KMS-11 (cell line): ENCODE results near the gene PDE11A.
A peak's percentile ranks its signal among the peaks of the same experiment; 100 is the strongest.

Source experiments
- H2AFZ ChIP-seq: fragments of 200-600 bp; sonication (generic); 2 replicates; pipeline ENCODE4 v1.6.1; 2016; ENCODE audit warnings: antibody characterized with exemption, mixed run types, low read depth
- H3K27ac ChIP-seq: fragments of 200-600 bp; sonication (generic); 2 replicates; pipeline ENCODE4 v1.6.1; 2016; ENCODE audit warnings: mild to moderate bottlenecking, mixed run types
- H3K27me3 ChIP-seq: fragments of 200-600 bp; sonication (generic); 2 replicates; pipeline ENCODE4 v1.6.1; 2017; ENCODE audit warnings: mild to moderate bottlenecking, low read depth, mixed run types, moderate library complexity; ENCODE audit not compliant: insufficient read depth
- H3K36me3 ChIP-seq: fragments of 200-600 bp; sonication (generic); 2 replicates; pipeline ENCODE4 v1.6.1; 2017; ENCODE audit warnings: mild to moderate bottlenecking, mixed run types; ENCODE audit not compliant: insufficient read depth
- H3K4me1 ChIP-seq: fragments of 200-600 bp; sonication (generic); 2 replicates; pipeline ENCODE4 v1.6.1; 2016; ENCODE audit warnings: mild to moderate bottlenecking, low read depth, mixed run types; ENCODE audit not compliant: poor library complexity, severe bottlenecking
- H3K4me2 ChIP-seq: fragments of 200-600 bp; sonication (generic); 2 replicates; pipeline ENCODE4 v1.7.0; 2016; ENCODE audit warnings: mild to moderate bottlenecking, mixed run types
- H3K4me3 ChIP-seq: fragments of 200-600 bp; sonication (generic); IDR thresholded peaks from 2 replicates; pipeline ENCODE4 v1.6.1; 2017; ENCODE audit warnings: low read depth, low read length, mixed read lengths; ENCODE audit not compliant: insufficient read depth
- H3K79me2 ChIP-seq: fragments of 200-600 bp; sonication (generic); 2 replicates; pipeline ENCODE4 v1.6.1; 2016; ENCODE audit warnings: low read depth, mixed run types; ENCODE audit not compliant: insufficient read depth
- H3K9ac ChIP-seq: fragments of 200-600 bp; sonication (generic); 2 replicates; pipeline ENCODE4 v1.6.1; 2016; ENCODE audit warnings: mild to moderate bottlenecking, mixed run types
- H4K20me1 ChIP-seq: fragments of 200-600 bp; sonication (generic); 2 replicates; pipeline ENCODE4 v1.6.1; 2016; ENCODE audit warnings: mild to moderate bottlenecking, mixed run types; ENCODE audit not compliant: insufficient read depth
- CTCF ChIP-seq: fragments of 200-600 bp; sonication (generic); conservative IDR thresholded peaks from 2 replicates; pipeline ENCODE4 v1.6.1; 2017; ENCODE audit warnings: low read depth, mild to moderate bottlenecking, antibody characterized with exemption, low read length, moderate library complexity, mixed read lengths

Gene PDE11A

GRCh38 chr2:177909962-177910361, 162.6 kb downstream of the PDE11A start:
- no peak overlapping the region for H3K27ac ChIP-seq
- no peak overlapping the region for H3K4me3 ChIP-seq
- H3K27me3 ChIP-seq, result no peaks in the 10 kb centered on the region
- peaks cover 17% of the 10 kb centered on the region for H3K4me1 ChIP-seq
- TF ChIP-seq CTCF, result no peak
- no peak overlapping the region for H3K9ac ChIP-seq
- no peaks in the 10 kb centered on the region for H4K20me1 ChIP-seq
- H3K36me3 ChIP-seq, result no peaks in the 10 kb centered on the region
- no peak overlapping the region for H3K4me2 ChIP-seq
- no peaks in the 10 kb centered on the region for H3K79me2 ChIP-seq
- H2AFZ ChIP-seq, result no peak overlapping the region

GRCh38 chr2:177908824-177909223, 163.8 kb downstream of the PDE11A start:
- Histone ChIP-seq H2AFZ (no peak overlapping the region), H3K4me2 (no peak overlapping the region), H4K20me1 (no peaks in the 10 kb centered on the region), H3K4me3 (no peak overlapping the region), H3K27ac (no peak overlapping the region), H3K36me3 (no peaks in the 10 kb centered on the region), H3K9ac (no peak overlapping the region), H3K79me2 (no peaks in the 10 kb centered on the region), H3K27me3 (no peaks in the 10 kb centered on the region), H3K4me1 (peaks cover 17% of the 10 kb centered on the region)
- no peak for TF ChIP-seq CTCF

- Histone ChIP-seq H3K4me1 (peaks cover 17% of the 10 kb centered on the region), H4K20me1 (no peaks in the 10 kb centered on the region), H3K27me3 (no peaks in the 10 kb centered on the region), H2AFZ (0 out of 2 replicates have a peak overlapping the region, but pooled peaks have one; percentile 8), H3K4me3 (no peak overlapping the region), H3K27ac (peak overlapping the region; percentile 8; the same call in 1 of the 2 replicates), H3K4me2 (peak overlapping the region; percentile 12; the same call in 1 of the 2 replicates), H3K79me2 (no peaks in the 10 kb centered on the region), H3K36me3 (no peaks in the 10 kb centered on the region), H3K9ac (no peak overlapping the region)
- TF ChIP-seq CTCF, result 0 out of 2 replicates have a peak, but pooled peaks have one; percentile 13
Measured at GRCh38 chr2:177908182-177908581, 164.4 kb downstream of the PDE11A start.

GRCh38 chr2:177906041-177906718, 166.4 kb downstream of the PDE11A start:
- peak; percentile 97 for TF ChIP-seq CTCF
- Histone ChIP-seq H3K27ac (no peak overlapping the region), H4K20me1 (no peaks in the 10 kb centered on the region), H3K9ac (no peak overlapping the region), H3K4me3 (no peak overlapping the region), H3K36me3 (no peaks in the 10 kb centered on the region), H3K79me2 (no peaks in the 10 kb centered on the region), H3K4me2 (0 out of 2 replicates have a peak overlapping the region, but pooled peaks have one; percentile 5), H3K27me3 (no peaks in the 10 kb centered on the region), H2AFZ (peak overlapping the region; percentile 47), H3K4me1 (peaks cover 17% of the 10 kb centered on the region)
